Measurements from ENCODE around the gene ATP6V1B1.
A peak's percentile ranks its signal among the peaks of the same experiment; 100 is the strongest.

Gene ATP6V1B1

DNA sequence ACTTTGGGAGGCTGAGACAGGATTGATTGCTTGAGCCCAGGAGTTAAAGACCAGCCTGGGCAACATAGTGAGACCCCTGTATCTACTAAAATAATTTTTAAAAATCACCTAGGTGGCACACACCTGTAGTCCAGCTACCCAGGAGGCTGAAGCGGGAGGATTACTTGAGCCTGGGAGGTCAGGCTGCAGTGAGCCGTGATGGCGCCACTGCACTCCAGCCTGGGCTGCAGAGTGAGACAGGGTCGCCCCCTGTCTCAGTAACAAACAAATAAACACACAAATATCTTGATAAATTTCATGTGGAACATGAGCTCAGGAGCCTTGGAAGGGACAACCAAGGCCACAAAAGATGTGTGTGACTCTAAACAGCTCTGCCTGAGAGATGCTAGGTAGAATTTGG, 31.0 kb downstream of the ATP6V1B1 start:
- TF ChIP-seq, protein P1, sequence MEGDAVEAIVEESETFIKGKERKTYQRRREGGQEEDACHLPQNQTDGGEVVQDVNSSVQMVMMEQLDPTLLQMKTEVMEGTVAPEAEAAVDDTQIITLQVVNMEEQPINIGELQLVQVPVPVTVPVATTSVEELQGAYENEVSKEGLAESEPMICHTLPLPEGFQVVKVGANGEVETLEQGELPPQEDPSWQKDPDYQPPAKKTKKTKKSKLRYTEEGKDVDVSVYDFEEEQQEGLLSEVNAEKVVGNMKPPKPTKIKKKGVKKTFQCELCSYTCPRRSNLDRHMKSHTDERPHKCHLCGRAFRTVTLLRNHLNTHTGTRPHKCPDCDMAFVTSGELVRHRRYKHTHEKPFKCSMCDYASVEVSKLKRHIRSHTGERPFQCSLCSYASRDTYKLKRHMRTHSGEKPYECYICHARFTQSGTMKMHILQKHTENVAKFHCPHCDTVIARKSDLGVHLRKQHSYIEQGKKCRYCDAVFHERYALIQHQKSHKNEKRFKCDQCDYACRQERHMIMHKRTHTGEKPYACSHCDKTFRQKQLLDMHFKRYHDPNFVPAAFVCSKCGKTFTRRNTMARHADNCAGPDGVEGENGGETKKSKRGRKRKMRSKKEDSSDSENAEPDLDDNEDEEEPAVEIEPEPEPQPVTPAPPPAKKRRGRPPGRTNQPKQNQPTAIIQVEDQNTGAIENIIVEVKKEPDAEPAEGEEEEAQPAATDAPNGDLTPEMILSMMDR (IDR thresholded peaks at IDR 0.05; ENCODE audit: control insufficient read depth, insufficient read depth, low read depth, low read length, missing control alignments): no peak
- no peak overlapping the region for H3K4me3 ChIP-seq (ENCODE audit: control insufficient read depth, low read depth, low read length)
- no peak for DNase-seq (ENCODE audit: low read depth)

DNA sequence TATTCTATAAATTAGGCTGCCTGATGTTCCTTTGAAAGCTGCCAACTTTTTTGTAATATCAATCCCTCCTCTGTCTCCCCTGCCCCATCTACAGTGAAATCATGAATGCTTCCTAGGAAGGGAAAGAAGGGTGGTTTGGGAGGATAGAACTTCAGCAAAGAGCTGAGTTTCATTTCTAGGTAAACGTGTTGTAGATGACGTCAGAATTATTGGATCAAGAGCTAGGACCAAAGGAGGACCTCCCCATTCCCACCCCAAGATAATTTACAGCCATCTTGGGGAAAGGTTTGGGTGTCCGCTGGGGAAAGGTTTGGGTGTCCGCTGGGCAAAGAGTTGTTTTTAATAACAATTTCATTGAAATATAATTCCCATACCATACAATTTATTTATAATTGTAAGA, 31.5 kb downstream of the ATP6V1B1 start:
- DNase-seq (ENCODE audit: low read depth): no peak
- TF ChIP-seq, protein P1 (IDR thresholded peaks at IDR 0.05; ENCODE audit: control insufficient read depth, insufficient read depth, low read depth, low read length, missing control alignments): no peak
- H3K4me3 ChIP-seq (ENCODE audit: control insufficient read depth, low read depth, low read length): no peak overlapping the region

DNA sequence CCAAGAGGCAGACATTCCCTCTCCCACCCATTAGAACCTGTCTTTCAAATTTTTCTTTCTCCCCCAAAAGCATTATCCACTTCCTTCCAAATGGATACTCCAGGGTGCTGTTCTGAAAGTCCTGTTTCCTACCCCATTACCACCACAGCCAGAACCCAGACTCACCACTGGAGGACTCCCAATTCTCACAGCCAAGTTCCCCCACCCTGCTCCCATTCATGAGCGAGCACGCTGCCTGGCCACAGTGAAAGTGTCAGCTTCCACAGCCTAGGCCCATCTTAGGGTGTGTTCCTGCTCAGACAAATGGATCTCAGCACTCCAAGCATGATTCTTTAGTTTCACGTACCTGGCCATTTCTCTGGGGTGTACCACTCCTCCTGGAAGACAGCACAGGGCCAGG, 38.9 kb downstream of the ATP6V1B1 start:
- H3K4me3 ChIP-seq (ENCODE audit: control insufficient read depth, low read depth, low read length): no peak overlapping the region
- no peak for DNase-seq (ENCODE audit: low read depth)
- TF ChIP-seq, protein P1 (IDR thresholded peaks at IDR 0.05; ENCODE audit: control insufficient read depth, insufficient read depth, low read depth, low read length, missing control alignments): no peak

DNA sequence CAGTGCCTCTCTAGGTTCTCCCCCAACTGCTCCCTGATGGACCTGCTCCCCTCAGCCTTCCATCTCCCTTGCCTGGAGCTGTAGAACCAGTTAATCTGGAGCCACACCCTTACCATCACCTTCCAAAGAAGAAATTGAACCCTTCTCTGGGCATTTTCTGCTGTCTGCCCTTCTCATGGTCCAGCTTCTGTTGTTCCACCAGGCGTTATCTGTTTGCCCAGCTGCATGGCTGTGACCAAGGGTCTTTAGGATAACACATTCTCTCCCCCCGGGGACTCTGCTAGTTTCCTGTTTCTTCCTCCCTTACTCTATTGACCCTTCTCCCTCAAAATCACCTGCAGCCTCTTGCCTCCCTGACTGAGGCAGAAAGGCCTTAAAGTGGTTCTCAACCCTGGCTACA, 39.5 kb downstream of the ATP6V1B1 start:
- no peak overlapping the region for H3K4me3 ChIP-seq (ENCODE audit: control insufficient read depth, low read depth, low read length)
- TF ChIP-seq, protein P1 (IDR thresholded peaks at IDR 0.05; ENCODE audit: control insufficient read depth, insufficient read depth, low read depth, low read length, missing control alignments): no peak
- DNase-seq (ENCODE audit: low read depth): no peak

DNA sequence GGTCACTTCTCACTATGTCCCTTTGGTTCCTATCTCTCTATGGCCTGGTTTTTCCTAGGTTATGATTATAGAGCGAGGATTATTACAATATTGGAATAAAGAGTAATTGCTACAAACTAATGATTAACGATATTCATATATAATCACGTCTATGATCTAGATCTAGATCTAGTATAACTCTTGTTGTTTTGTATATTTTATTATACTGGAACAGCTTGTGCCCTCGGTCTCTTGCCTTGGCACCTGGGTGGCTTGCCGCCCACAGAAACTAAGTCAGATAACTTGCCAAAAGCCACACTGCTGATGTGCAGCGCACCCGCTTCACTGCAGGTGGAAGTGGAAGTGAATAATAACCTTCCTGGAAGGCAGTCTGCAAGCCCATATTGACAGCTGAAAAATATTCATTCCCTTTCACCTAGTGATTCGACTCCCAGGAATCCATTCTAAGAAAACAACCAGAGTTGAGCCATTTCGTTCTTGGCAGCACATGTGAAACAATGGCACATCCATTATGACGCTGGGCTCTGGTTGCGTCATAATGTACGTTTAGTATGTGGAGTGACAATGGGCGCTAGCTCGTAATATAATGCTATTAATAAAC, 42.0 kb downstream of the ATP6V1B1 start:
- TF ChIP-seq, protein P1 (IDR thresholded peaks at IDR 0.05; ENCODE audit: control insufficient read depth, insufficient read depth, low read depth, low read length, missing control alignments): no peak
- peak overlapping the region; percentile 53; the same call in 1 of the 2 replicates for H3K4me3 ChIP-seq (ENCODE audit: control insufficient read depth, low read depth, low read length)
- DNase-seq (ENCODE audit: low read depth): peak; percentile 47

DNA sequence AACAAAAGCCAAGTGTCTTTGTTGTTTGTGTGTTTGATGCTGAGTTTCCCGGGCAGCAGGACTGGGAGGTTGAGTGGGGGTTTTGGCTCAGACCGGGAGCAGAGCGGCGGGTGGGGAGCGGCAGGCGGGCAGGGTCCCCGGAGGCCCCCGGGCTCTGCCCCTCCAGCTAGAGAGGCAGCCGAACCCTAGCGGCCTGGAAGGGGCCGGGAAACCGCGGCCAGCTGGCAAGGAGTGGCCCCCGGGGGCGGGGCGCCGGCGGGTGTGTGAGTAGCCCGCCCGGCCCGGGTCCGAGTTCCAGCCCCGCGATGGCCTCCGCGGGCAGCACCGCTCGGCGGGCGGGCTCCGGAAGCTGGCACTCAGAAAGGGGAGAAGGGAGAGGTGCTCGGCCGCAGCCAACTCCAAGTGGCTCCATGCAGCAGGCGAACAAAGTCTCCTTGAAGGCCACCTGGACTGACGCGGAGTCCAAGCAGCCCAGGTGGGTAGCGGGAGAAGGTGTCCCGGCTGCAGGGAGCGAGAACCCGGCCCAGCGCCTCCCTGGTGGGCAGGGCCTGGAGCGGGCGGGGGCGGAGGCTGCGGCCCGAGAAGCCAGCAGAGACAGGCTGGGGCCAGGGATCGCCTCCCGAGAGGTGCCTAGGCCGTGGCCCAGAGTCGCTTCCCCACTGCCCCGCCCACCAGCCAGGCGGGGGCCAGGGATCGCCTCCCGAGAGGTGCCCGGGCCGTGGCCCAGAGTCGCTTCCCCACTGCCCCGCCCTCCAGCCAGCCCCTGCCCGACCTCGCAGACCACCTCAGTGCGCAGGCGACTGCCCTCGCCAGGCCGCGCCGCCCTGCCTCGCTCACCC, 42.9 kb downstream of the ATP6V1B1 start, which contains the start of gene ANKRD53:
TSS of gene ANKRD53 (plus strand) at position 290 of the 839 bp plus-strand sequence. CDS start at position 306, 16 bp downstream.
- TF ChIP-seq, protein P1 (IDR thresholded peaks at IDR 0.05; ENCODE audit: control insufficient read depth, insufficient read depth, low read depth, low read length, missing control alignments): no peak
- peak within 1 kb of the TSS; percentile 55 for H3K4me3 ChIP-seq (ENCODE audit: control insufficient read depth, low read depth, low read length)
- DNase-seq (ENCODE audit: low read depth): no peak

All from AG09309 (cell line).